HG03039 (cell line): Measurements from ENCODE around the gene MEGF8.

ENCODE experiments used
- ATAC-seq: cut with Tn5 transposase; IDR thresholded peaks from one replicate; pipeline ENCODE4 v1.9.1; 2021; ENCODE audit warnings: mild to moderate bottlenecking, moderate library complexity; ENCODE audit not compliant: unreplicated experiment

MEGF8 gene

GRCh38 chr19:42285988-42286348 is 39.5 kb upstream of the MEGF8 start:
- ATAC-seq = no peak

GRCh38 chr19:42286349-42287016 is 39.0 kb upstream of the MEGF8 start:
- no peak for ATAC-seq

- ATAC-seq = no peak
These were observed 38.2 kb upstream of the MEGF8 start for GRCh38 chr19:42287017-42287826.

- no peak for ATAC-seq
These were observed 37.7 kb upstream of the MEGF8 start for GRCh38 chr19:42287827-42288107.

- no peak for ATAC-seq
These were observed 37.0 kb upstream of the MEGF8 start for GRCh38 chr19:42288387-42288786.

GRCh38 chr19:42288881-42289555 is 36.4 kb upstream of the MEGF8 start:
- no peak for ATAC-seq

- ATAC-seq = no peak
These were observed 35.8 kb upstream of the MEGF8 start for GRCh38 chr19:42289556-42290041.

- no peak for ATAC-seq
These were observed 35.3 kb upstream of the MEGF8 start for GRCh38 chr19:42290136-42290522.

GRCh38 chr19:42290523-42291434 is 34.7 kb upstream of the MEGF8 start:
- ATAC-seq = no peak

- no peak for ATAC-seq
These were observed 34.0 kb upstream of the MEGF8 start for GRCh38 chr19:42291435-42291810.

GRCh38 chr19:42292042-42292960 is 33.1 kb upstream of the MEGF8 start:
- no peak for ATAC-seq

GRCh38 chr19:42292963-42293362 is 32.5 kb upstream of the MEGF8 start:
- ATAC-seq = no peak

- no peak for ATAC-seq
These were observed 31.9 kb upstream of the MEGF8 start for GRCh38 chr19:42293540-42293939.

GRCh38 chr19:42293948-42294347 is 31.5 kb upstream of the MEGF8 start:
- no peak for ATAC-seq

- no peak for ATAC-seq
These were observed 30.8 kb upstream of the MEGF8 start for GRCh38 chr19:42294471-42295137.

- ATAC-seq = no peak
These were observed 30.1 kb upstream of the MEGF8 start for GRCh38 chr19:42295342-42295741.

GRCh38 chr19:42295831-42296525 is 29.5 kb upstream of the MEGF8 start:
- no peak for ATAC-seq

- ATAC-seq = no peak
These were observed 28.4 kb upstream of the MEGF8 start for GRCh38 chr19:42297039-42297438.

GRCh38 chr19:42301646-42302203 is 23.7 kb upstream of the MEGF8 start, which contains the start of gene PRR19:
Gene PRR19, plus strand, starts transcription at chr19:42302132. Its CDS starts 7,453 bp downstream, at chr19:42309585.
- ATAC-seq = no peak
